Prostate gland (tissue), 2 donors: ENCODE results near the gene TANGO6.

Experiments
- POLR2AphosphoS5 ChIP-seq: sonication (generic); formaldehyde crosslinking; IDR thresholded peaks from one replicate; pipeline ENCODE4 v1.6.1; 2017; ENCODE audit warnings: antibody characterized with exemption
- TF ChIP-seq, protein P1 (sequence below), 4 experiments: fragments of 200-600 bp in 2 of 4; fragments of 450-650 bp in 2 of 4; sonication (generic) in 2 of 4; IDR thresholded peaks; 1 replicate in 3 of 4; 2 replicates in 1 of 4; pipeline ENCODE4 v1.5.1; 2016 to 2019; ENCODE audit warnings: antibody characterized with exemption in 4 of 4, mild to moderate bottlenecking in 2 of 4, moderate library complexity in 2 of 4

DNA sequence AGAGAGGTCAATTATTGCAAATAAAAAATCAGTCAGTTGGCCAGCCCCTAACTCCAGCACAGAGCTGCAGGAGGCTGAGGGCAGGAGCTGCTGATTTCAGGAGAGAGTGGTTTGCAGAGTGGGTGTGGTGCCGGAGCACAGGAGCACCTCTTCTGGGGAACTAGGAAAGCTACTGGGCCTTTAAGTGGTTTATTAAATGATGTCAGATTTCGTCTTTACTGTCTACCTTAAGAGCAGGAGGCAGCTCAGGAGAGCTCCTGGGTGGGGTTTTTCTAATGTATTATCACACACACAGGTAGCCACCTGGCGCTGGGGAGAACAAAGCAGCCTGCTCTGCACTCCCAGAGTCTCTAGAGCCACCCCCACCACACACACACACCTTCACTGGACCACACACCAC is 250.6 kb downstream of the TANGO6 start:
- TF ChIP-seq, protein P1, sequence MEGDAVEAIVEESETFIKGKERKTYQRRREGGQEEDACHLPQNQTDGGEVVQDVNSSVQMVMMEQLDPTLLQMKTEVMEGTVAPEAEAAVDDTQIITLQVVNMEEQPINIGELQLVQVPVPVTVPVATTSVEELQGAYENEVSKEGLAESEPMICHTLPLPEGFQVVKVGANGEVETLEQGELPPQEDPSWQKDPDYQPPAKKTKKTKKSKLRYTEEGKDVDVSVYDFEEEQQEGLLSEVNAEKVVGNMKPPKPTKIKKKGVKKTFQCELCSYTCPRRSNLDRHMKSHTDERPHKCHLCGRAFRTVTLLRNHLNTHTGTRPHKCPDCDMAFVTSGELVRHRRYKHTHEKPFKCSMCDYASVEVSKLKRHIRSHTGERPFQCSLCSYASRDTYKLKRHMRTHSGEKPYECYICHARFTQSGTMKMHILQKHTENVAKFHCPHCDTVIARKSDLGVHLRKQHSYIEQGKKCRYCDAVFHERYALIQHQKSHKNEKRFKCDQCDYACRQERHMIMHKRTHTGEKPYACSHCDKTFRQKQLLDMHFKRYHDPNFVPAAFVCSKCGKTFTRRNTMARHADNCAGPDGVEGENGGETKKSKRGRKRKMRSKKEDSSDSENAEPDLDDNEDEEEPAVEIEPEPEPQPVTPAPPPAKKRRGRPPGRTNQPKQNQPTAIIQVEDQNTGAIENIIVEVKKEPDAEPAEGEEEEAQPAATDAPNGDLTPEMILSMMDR (IDR thresholded peaks at IDR 0.05): no peak
- no peak for TF ChIP-seq POLR2AphosphoS5
